NCI-H345 treated with DMSO at 0.1 percent for 48 hours (cell line): ENCODE measurements around the gene AAK1.
"Not testable (repeated sequence)": the region's sequence is repeated elsewhere in the genome, so short reads cannot be mapped to it uniquely, and the experiment has no call there.

Experiments used
- DNase-seq: peaks from one replicate; lab custom pipeline; 2025; ENCODE audit not compliant: unreplicated experiment; lab: John Stamatoyannopoulos, UW

AAK1 gene

DNA sequence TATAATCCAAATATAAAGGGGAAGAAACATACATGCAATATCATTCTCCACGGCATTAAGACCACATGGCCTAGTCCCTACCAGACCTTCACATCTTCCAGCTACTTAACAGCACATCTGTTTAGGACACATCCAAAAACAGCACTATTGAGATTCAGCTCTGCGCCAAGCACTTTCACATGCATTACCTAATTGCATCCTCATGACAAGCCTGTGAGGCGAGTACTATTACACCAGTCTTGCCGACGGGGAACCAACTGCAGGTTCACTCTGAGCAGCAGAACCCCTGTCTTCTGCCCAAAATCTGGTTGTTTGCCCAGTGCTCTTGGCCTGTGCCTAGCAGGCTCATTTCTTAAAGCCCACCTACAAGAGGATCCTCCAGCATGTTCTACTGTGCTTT lies 66.7 kb downstream of the AAK1 start:
- DNase-seq, result no peak

DNA sequence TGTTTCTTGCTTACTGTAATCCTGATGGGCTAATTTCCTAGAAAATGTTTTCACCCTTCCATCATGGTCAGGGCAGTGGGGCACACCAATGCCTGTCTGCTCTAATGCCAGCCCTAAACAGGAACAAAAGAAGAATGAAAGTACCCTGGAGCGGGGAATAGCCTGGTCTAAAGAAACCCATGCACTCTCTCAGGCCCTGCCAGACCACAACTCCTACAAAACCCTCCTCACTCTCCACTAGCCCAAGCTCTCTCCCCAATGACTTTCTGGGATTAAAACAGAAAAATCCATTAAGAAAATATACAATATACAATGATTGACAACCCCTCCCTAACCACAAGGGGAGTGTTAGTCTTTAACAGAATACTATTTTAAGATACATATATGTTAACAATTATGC lies 67.6 kb downstream of the AAK1 start:
- no peak for DNase-seq

- DNase-seq, result not testable (repeated sequence)
These were observed 68.2 kb downstream of the AAK1 start for GRCh38 chr2:69575371-69575770.

- no peak for DNase-seq
These were observed 70.9 kb downstream of the AAK1 start for GRCh38 chr2:69572641-69573040.

DNA sequence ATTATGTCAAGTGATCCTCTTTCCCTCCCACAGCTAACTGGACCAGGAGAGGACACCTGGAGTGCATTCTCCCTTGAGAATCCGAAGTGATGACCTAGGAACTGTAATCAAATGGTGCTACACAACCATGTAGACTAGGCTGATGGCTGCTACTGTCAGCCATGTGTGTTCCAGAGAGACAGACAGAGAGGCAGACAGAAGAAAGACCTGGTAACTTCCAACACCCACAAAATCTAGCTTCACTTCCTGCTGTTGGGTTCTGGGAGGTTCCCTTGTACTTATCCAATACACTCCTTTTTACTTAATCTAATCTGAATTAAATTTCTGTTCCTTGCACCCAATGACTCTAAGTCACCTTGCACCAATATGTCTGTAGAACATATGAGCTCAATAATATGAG lies 72.3 kb downstream of the AAK1 start:
- DNase-seq, result no peak

GRCh38 chr2:69570474-69570873 lies 73.1 kb downstream of the AAK1 start:
- DNase-seq, result no peak

- no peak for DNase-seq
These were observed 75.6 kb downstream of the AAK1 start for GRCh38 chr2:69567909-69568300.

GRCh38 chr2:69567157-69567908 lies 76.2 kb downstream of the AAK1 start:
- DNase-seq, result no peak

- no peak for DNase-seq
These were observed 76.9 kb downstream of the AAK1 start for GRCh38 chr2:69566669-69567068.

GRCh38 chr2:69565431-69565839 lies 78.1 kb downstream of the AAK1 start:
- DNase-seq, result peak; percentile 9

DNA sequence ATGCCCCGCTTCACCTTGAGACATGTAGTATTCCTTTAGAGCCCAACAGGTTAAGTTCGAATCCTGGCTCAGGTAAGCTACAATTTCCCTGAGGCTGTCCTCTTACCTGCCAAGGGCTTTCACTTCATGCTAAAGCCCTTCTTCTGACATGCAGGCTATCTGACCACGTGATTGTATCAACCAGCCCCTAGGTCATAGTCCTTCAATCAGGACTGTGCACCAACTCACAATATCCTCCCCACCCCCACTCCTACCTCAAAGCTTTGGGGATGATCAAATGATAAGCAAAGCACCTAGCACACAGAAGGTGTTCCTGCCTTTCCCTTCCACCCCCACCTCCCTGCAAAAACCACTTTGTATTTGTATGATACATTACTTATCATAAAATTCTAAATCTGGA lies 78.9 kb downstream of the AAK1 start:
- no peak for DNase-seq

DNA sequence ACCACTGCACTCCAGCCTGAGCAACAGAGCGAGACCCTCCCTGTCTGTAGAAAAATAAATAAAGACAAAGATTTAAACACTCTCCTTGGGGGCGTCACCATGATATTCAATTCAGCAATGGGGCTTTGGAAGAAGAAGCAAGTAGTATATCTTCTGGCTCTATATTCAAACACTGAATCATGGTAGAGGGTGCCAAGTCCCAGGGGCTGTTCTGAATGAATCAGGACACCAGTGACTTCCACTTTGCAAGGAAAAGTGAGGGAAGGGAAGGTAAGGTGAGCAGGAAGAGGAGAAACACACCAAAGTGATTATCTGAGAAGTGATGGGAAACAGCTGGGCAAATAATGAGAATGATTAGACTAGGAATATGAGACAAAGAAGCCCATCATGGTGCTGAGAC lies 80.5 kb downstream of the AAK1 start:
- no peak for DNase-seq

DNA sequence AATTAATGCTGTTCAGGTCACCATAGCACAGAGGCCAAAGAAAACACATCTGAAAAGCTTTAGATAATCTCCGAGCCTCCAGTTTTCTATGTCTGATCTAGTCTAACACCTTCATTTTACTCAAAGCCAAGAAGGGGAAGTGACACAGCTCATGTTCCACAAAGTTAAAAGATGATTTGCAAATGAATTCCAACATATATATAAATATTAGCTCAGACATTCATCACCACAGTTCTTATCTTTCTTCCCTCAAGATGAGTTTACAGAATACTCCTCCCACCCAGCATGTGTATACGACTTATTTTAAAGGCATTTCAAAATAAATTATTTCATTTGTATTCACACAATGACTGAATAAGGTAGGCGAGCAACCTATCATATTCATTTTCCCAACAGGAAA lies 82.4 kb downstream of the AAK1 start:
- DNase-seq, result no peak

DNA sequence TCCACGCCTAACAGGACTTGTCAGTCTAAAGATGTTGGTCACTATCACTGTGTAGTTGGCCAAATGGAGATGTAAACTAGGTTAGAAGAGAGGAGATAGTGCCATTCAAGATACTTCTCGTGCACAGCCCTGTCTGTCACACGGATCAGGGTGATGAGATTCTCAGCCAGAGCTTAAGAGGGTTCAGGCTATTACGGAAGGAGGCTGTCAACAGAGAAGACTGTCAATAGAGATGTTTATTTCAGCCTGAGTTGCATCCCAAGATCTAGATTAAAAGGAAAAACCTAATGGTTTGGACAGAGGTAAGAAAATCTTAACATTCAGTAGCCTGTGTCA lies 83.4 kb downstream of the AAK1 start:
- DNase-seq, result no peak

GRCh38 chr2:69559442-69560146 lies 83.9 kb downstream of the AAK1 start:
- DNase-seq, result peak; percentile 20

GRCh38 chr2:69556008-69556407 lies 87.5 kb downstream of the AAK1 start:
- no peak for DNase-seq

- no peak for DNase-seq
These were observed 88.6 kb downstream of the AAK1 start for GRCh38 chr2:69554981-69555380.

DNA sequence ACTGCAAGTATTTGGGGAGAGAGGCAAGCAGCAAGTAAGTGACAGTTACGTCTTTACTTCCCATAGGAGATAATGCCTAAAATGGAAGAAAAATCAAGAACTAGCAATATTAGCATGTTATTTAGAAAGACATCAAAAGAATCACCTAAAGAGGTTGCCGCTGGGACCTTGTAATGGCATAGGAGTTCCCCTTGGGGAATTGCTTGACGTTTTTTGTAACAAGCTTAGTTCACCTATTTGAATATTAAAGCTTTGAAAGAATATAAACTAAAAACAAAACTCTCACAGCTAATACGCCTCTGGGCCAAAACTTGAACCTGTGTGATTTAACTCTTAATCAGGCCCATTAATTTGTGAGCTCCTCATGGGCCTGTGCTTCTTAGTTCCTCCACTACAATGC lies 89.0 kb downstream of the AAK1 start:
- no peak for DNase-seq

GRCh38 chr2:69553991-69554390 lies 89.5 kb downstream of the AAK1 start:
- DNase-seq, result no peak

- not testable (repeated sequence) for DNase-seq
These were observed 93.0 kb downstream of the AAK1 start for GRCh38 chr2:69550511-69550910.

DNA sequence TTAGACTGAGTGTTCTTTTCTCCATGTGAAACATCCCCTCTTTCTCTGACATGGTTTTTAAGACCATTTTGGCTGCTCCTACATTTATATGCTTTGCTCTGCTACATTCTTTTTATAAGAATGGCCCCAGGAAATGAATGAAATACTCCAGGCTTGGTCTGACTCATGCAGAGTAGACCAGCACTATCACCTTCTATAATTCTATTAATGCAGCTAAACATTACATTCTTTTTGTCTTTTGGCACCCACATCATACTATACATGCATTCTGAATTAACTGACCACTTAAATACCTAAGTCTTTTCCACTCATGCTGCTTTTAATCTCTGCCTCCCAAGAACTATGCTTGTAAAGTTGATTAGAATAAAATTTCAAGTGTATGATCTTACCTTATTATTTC lies 94.1 kb downstream of the AAK1 start:
- DNase-seq, result no peak

DNA sequence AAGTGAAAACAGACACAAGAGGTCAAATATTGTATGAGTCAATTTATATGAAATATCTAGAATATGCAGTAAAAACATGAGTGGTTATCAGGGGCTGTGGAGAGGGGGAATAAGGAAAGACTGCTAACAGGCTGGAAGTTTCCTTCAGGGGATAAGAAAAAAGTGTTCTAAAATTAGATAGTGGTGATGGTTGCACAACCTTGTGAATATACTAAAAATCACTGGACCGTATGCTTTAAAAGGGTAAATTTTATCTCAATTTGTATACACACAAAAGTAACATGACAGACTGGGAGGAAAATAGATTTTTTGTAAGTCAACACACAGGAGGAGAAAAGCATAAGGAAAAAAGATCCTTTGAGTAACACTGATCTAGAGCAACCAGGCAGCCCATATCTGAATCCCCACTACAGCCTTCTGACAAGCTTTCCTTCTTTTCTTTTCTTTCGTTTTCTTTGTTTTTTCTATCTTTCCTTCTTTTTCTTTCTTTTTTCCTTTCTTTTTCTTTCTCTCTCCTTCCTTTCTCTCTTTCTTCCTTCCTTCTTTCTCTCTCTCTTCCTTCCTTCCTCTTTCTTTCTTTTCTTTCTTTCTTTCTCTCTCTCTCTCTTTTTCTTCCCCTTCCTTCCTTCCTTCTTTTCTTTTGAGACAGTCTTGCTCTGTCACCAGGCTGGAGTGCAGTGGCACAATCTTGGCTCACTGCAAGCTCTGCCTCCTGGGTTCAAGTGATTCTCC lies 95.4 kb downstream of the AAK1 start:
- DNase-seq, result no peak
